Osteocyte (in vitro differentiated cells): ENCODE measurements around the gene CXCL8. TPM values are rescaled to one million over a fixed set of nuclear protein-coding genes. Genes with fewer than 3 reads are reported as not detected.

Source experiments
- DNase-seq: peaks from one replicate; pipeline ENCODE4 v3.0.0; 2021; ENCODE audit warnings: mixed read lengths; ENCODE audit not compliant: unreplicated experiment; ENCODE audit errors: extremely low spot score
- H3K27ac Mint-ChIP-seq: one replicate; pipeline ENCODE4 v1.8.0; 2021; ENCODE audit warnings: mild to moderate bottlenecking, mixed read lengths; ENCODE audit not compliant: unreplicated experiment
- H3K27me3 Mint-ChIP-seq: one replicate; pipeline ENCODE4 v1.8.0; 2021; ENCODE audit warnings: mixed read lengths; ENCODE audit not compliant: unreplicated experiment
- H3K36me3 Mint-ChIP-seq: one replicate; pipeline ENCODE4 v1.8.0; 2021; ENCODE audit warnings: mixed read lengths; ENCODE audit not compliant: unreplicated experiment
- H3K4me1 Mint-ChIP-seq: one replicate; pipeline ENCODE4 v1.8.0; 2021; ENCODE audit warnings: mixed read lengths; ENCODE audit not compliant: unreplicated experiment
- H3K4me3 Mint-ChIP-seq: one replicate; pipeline ENCODE4 v1.8.0; 2021; ENCODE audit warnings: mild to moderate bottlenecking, moderate library complexity, mixed read lengths; ENCODE audit not compliant: unreplicated experiment
- H3K9me3 Mint-ChIP-seq: one replicate; pipeline ENCODE4 v1.8.0; 2021; ENCODE audit warnings: mixed read lengths; ENCODE audit not compliant: unreplicated experiment
- total RNA-seq: library from RNA; stranded (reverse); gene quantifications from 2 replicates; pipeline ENCODE4 v1.2.1, GENCODE V29; 2021
- TF ChIP-seq, protein P1 (sequence below): fragments of 200-600 bp; sonication (generic); IDR thresholded peaks from 2 replicates; pipeline ENCODE4 v1.5.0; 2021; ENCODE audit warnings: antibody characterized with exemption, mild to moderate bottlenecking, moderate library complexity

Gene CXCL8
- total RNA-seq, 1 donor from 2014 or later: 32.4 TPM

DNA sequence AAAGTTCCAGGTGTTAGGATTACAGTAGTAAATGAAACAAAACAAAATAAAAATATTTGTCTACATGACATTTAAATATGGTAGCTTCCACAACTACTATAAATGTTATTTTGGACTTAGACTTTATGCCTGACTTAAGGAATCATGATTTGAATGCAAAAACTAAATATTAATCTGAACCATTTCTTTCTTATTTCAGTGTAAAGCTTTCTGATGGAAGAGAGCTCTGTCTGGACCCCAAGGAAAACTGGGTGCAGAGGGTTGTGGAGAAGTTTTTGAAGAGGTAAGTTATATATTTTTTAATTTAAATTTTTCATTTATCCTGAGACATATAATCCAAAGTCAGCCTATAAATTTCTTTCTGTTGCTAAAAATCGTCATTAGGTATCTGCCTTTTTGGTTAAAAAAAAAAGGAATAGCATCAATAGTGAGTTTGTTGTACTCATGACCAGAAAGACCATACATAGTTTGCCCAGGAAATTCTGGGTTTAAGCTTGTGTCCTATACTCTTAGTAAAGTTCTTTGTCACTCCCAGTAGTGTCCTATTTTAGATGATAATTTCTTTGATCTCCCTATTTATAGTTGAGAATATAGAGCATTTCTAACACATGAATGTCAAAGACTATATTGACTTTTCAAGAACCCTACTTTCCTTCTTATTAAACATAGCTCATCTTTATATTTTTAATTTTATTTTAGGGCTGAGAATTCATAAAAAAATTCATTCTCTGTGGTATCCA, 1.6 kb downstream of the CXCL8 start:
- DNase-seq: no peak
- Mint-ChIP-seq H3K27me3 (no peaks in the 10 kb centered on the region), H3K4me1 (peaks cover 29% of the 10 kb centered on the region), H3K36me3 (peaks cover 7% of the 10 kb centered on the region), H3K27ac (peak overlapping the region; percentile 68), H3K4me3 (peak overlapping the region; percentile 67), H3K9me3 (peaks cover 10% of the 10 kb centered on the region)
- TF ChIP-seq, protein P1, sequence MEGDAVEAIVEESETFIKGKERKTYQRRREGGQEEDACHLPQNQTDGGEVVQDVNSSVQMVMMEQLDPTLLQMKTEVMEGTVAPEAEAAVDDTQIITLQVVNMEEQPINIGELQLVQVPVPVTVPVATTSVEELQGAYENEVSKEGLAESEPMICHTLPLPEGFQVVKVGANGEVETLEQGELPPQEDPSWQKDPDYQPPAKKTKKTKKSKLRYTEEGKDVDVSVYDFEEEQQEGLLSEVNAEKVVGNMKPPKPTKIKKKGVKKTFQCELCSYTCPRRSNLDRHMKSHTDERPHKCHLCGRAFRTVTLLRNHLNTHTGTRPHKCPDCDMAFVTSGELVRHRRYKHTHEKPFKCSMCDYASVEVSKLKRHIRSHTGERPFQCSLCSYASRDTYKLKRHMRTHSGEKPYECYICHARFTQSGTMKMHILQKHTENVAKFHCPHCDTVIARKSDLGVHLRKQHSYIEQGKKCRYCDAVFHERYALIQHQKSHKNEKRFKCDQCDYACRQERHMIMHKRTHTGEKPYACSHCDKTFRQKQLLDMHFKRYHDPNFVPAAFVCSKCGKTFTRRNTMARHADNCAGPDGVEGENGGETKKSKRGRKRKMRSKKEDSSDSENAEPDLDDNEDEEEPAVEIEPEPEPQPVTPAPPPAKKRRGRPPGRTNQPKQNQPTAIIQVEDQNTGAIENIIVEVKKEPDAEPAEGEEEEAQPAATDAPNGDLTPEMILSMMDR: no peak

- H3K4me1 Mint-ChIP-seq: peaks cover 29% of the 10 kb centered on the region
- H3K4me3 Mint-ChIP-seq: peak overlapping the region; percentile 27
- H3K27me3 Mint-ChIP-seq: peaks cover under 1% of the 10 kb centered on the region
- H3K9me3 Mint-ChIP-seq: peaks cover 9% of the 10 kb centered on the region
- TF ChIP-seq, protein P1: no peak
- DNase-seq: no peak
- peaks cover 7% of the 10 kb centered on the region for H3K36me3 Mint-ChIP-seq
- peak overlapping the region; percentile 34 for H3K27ac Mint-ChIP-seq
These were observed 2.3 kb downstream of the CXCL8 start for GRCh38 chr4:73742490-73743160.

DNA sequence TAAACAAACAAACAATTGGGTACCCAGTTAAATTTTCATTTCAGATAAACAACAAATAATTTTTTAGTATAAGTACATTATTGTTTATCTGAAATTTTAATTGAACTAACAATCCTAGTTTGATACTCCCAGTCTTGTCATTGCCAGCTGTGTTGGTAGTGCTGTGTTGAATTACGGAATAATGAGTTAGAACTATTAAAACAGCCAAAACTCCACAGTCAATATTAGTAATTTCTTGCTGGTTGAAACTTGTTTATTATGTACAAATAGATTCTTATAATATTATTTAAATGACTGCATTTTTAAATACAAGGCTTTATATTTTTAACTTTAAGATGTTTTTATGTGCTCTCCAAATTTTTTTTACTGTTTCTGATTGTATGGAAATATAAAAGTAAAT, 2.9 kb downstream of the CXCL8 start:
- Mint-ChIP-seq H3K9me3 (peaks cover 6% of the 10 kb centered on the region), H3K4me3 (no peak overlapping the region), H3K27me3 (peaks cover 3% of the 10 kb centered on the region), H3K27ac (no peak overlapping the region), H3K36me3 (peaks cover 7% of the 10 kb centered on the region), H3K4me1 (peaks cover 29% of the 10 kb centered on the region)
- no peak for DNase-seq
- TF ChIP-seq, protein P1: no peak

- H3K4me1 Mint-ChIP-seq: peaks cover 29% of the 10 kb centered on the region
- no peak overlapping the region for H3K27ac Mint-ChIP-seq
- peaks cover 3% of the 10 kb centered on the region for H3K27me3 Mint-ChIP-seq
- no peak overlapping the region for H3K4me3 Mint-ChIP-seq
- DNase-seq: no peak
- TF ChIP-seq, protein P1: no peak
- peaks cover 7% of the 10 kb centered on the region for H3K36me3 Mint-ChIP-seq
- H3K9me3 Mint-ChIP-seq: peaks cover 6% of the 10 kb centered on the region
These were observed 3.4 kb downstream of the CXCL8 start for GRCh38 chr4:73743795-73744194.

DNA sequence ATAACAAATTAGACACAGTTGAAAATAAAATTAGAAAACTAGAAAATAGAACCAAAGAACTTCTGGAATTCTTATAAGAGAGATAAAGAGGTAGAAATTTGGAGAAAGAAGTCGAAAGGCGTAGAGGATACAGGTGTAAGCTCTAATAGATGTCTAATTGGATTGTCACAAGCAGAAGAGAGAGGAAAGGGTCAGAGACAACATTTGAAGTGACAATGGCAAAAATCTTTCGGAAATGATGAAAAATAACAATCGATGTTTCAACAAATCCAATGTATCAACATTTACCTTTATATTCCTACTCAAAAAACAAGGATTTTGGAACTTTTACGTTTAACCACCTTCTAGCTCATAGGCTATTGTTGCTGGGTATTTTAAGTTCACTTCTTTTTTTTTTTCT, 3.8 kb downstream of the CXCL8 start:
- peaks cover 29% of the 10 kb centered on the region for H3K4me1 Mint-ChIP-seq

More for the DNA sequence above, 3.8 kb downstream of the CXCL8 start:
- Mint-ChIP-seq H3K27ac (no peak overlapping the region), H3K27me3 (peaks cover 3% of the 10 kb centered on the region), H3K36me3 (peaks cover 7% of the 10 kb centered on the region), H3K4me3 (no peak overlapping the region), H3K9me3 (peaks cover 6% of the 10 kb centered on the region)
- TF ChIP-seq, protein P1: no peak
- DNase-seq: no peak
